ENCODE data around the gene SLC35C1. TPM values are rescaled to one million over a fixed set of nuclear protein-coding genes. Genes with fewer than 3 reads are reported as not detected.
"Not testable (repeated sequence)": the region's sequence is repeated elsewhere in the genome, so short reads cannot be mapped to it uniquely, and the experiment has no call there.

The SLC35C1 gene
- total RNA-seq, 2 donors from 2014 or later = 11.4 to 16.0 TPM

DNA sequence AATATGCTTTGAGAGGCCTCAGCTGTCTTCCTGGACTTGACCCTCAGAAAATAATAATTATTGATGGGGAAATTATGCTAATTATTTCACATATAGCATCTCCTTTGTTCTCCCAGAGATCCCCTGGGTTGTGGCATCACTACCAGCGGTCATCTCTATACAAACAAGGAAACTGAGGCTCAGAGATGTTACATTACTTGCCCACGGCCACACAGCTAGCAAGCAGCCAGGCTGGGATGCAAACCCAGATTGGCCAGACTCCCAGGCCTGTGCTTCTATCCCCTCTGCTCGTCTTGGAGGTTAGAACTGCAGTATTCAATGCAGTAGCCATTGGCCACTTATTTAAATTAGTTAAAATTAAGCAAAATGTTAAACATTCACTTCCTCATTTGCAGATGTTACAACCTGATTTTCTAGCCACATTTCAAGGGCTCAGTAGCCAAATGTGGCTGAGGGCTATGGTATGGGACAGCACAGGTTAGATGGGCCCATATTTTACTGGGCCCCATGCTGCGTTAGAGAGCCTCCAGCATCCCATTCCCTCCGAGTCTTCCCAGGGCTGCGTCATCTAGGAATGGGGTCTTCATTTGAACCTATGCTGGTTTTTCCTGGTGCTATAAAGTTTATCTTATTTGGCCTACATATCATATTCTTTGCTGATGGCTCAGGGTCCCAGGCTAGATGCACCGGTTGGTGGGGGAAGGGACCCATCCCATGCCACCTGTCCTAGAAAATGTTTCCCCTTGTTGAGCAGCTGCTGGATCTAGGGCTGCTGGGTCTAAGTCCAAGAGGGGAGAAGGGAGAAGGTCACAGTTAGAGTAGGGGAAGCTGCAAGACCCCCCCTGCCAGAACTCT, 2.2 kb downstream of the SLC35C1 start:
- Histone ChIP-seq H3K9ac (ENCODE audit: extremely low read depth, low read length, poor library complexity, severe bottlenecking) (no peak overlapping the region), H3K4me3 (ENCODE audit: low read length) (peak overlapping the region; percentile 92), H3K9me3 (ENCODE audit: control insufficient read depth, low read length) (no peaks in the 10 kb centered on the region), H3K4me1 (ENCODE audit: control insufficient read depth, insufficient read depth, low read length) (peaks cover 5% of the 10 kb centered on the region), H3K27ac (ENCODE audit: low read depth, low read length) (no peak overlapping the region), H3K36me3 (ENCODE audit: control insufficient read depth, insufficient read depth, low read length) (peaks cover 16% of the 10 kb centered on the region), H3K27me3 (ENCODE audit: control insufficient read depth, insufficient read depth, low read length, poor library complexity, severe bottlenecking) (peaks cover 18% of the 10 kb centered on the region)
- 85 to 91% methylated on average over 6 to 7 of the region's 7 CpGs for WGBS, 2 experiments (ENCODE audit: insufficient coverage in 1 of 2, insufficient read length in 1 of 2)
- TF ChIP-seq CTCF (conservative IDR thresholded peaks at IDR 0.05) = no peak
- peaks cover 17% of the 10 kb centered on the region for H3K4me1 Mint-ChIP-seq
- peak overlapping the region; percentile 80 for H3K4me3 Mint-ChIP-seq
- peaks cover 18% of the 10 kb centered on the region for H3K27me3 Mint-ChIP-seq (ENCODE audit: insufficient read depth)
- peaks cover 14% of the 10 kb centered on the region for H3K36me3 Mint-ChIP-seq (ENCODE audit: low read depth)
- DNase-seq = no peak
- no peaks in the 10 kb centered on the region for H3K9me3 Mint-ChIP-seq
- no peak overlapping the region for H3K27ac Mint-ChIP-seq

DNA sequence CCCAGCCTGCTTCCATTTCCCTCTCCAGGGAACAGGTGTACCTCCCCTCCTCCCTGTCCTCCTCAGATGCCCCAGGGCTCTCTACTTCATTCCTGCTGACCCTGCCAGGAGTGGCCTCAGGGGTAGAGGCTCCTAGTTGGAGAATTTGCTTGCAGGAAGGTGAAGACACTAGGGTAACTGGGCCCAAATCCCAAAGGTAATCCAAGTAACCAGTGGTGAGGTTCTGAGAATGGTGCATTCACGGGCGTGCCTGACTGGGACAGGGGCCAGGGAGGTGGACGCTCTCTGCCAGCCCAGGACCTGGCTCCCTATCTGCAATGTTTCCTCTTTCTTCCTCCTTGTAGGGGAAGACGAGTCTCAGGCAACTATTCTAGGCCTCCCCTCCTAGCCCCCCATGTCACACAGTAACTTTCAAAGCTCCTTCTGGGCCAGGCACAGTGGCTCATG, 2.9 kb downstream of the SLC35C1 start:
- H3K9me3 ChIP-seq (ENCODE audit: control insufficient read depth, low read length) = no peaks in the 10 kb centered on the region
- Mint-ChIP-seq H3K4me3 (no peak overlapping the region), H3K9me3 (no peaks in the 10 kb centered on the region), H3K4me1 (peaks cover 17% of the 10 kb centered on the region), H3K36me3 (ENCODE audit: low read depth) (peaks cover 14% of the 10 kb centered on the region), H3K27me3 (ENCODE audit: insufficient read depth) (peaks cover 11% of the 10 kb centered on the region), H3K27ac (no peak overlapping the region)
- H3K4me3 ChIP-seq (ENCODE audit: low read length) = peak overlapping the region; percentile 92
- H3K27ac ChIP-seq (ENCODE audit: low read depth, low read length) = no peak overlapping the region
- H3K4me1 ChIP-seq (ENCODE audit: control insufficient read depth, insufficient read depth, low read length) = peaks cover 5% of the 10 kb centered on the region
- 83 to 95% methylated on average over 3 to 4 of the region's 4 CpGs for WGBS, 2 experiments (ENCODE audit: insufficient coverage in 1 of 2, insufficient read length in 1 of 2)
- DNase-seq = no peak
- H3K36me3 ChIP-seq (ENCODE audit: control insufficient read depth, insufficient read depth, low read length) = peaks cover 17% of the 10 kb centered on the region
- peaks cover 11% of the 10 kb centered on the region for H3K27me3 ChIP-seq (ENCODE audit: control insufficient read depth, insufficient read depth, low read length, poor library complexity, severe bottlenecking)
- TF ChIP-seq CTCF (conservative IDR thresholded peaks at IDR 0.05) = no peak
- H3K9ac ChIP-seq (ENCODE audit: extremely low read depth, low read length, poor library complexity, severe bottlenecking) = no peak overlapping the region

GRCh38 chr11:45808427-45808826, 3.5 kb downstream of the SLC35C1 start:
- not testable (repeated sequence) for H3K9me3 ChIP-seq (ENCODE audit: control insufficient read depth, low read length); H3K4me3 ChIP-seq (ENCODE audit: low read length); H3K27me3 ChIP-seq (ENCODE audit: control insufficient read depth, insufficient read depth, low read length, poor library complexity, severe bottlenecking); DNase-seq; H3K4me1 ChIP-seq (ENCODE audit: control insufficient read depth, insufficient read depth, low read length); H3K9ac ChIP-seq (ENCODE audit: extremely low read depth, low read length, poor library complexity, severe bottlenecking); H3K27me3 Mint-ChIP-seq (ENCODE audit: insufficient read depth); H3K4me3 Mint-ChIP-seq; H3K9me3 Mint-ChIP-seq; H3K27ac ChIP-seq (ENCODE audit: low read depth, low read length); H3K27ac Mint-ChIP-seq
- H3K36me3 Mint-ChIP-seq (ENCODE audit: low read depth) = peaks cover 14% of the 10 kb centered on the region
- peaks cover 17% of the 10 kb centered on the region for H3K36me3 ChIP-seq (ENCODE audit: control insufficient read depth, insufficient read depth, low read length)
- H3K4me1 Mint-ChIP-seq = peaks cover 17% of the 10 kb centered on the region
- WGBS, 2 experiments (ENCODE audit: insufficient coverage in 1 of 2, insufficient read length in 1 of 2) = 90 to 93% methylated on average over 6 of the region's 6 CpGs

Measured in endodermal cell (in vitro differentiated cells).